ENCODE measurements around the gene HNRNPU. TPM values are rescaled to one million over a fixed set of nuclear protein-coding genes. Genes with fewer than 3 reads are reported as not detected.

HNRNPU gene
- total RNA-seq, 1 donor from 2014 or later, result 284 TPM

DNA sequence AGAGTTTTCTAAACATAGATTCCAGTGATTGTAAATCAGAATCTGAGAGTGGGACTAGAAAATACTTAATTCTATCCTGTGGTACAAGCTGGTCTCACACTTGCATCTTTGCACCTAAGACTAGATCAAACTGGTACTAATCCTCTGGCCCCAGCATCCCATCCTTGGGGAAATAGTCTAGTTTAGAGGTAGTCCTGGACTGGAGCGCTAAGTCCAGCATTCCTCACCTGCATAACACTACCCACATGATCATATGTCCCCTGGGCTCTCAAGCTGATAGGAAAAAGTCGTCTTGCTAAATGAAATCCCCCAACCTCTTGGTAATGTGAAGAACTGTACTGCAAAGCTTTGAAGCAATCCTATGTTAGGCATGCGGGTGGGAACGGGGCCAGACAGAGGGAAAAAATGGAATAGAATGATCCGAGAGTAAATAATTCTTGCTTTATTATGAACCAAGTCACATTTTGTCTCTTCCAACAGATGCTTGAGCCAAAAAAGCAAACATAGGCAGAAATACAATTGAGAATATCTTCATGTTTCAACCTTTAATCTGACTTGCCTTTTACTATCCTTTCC, 24.0 kb downstream of the HNRNPU start:
- no peak for DNase-seq (ENCODE audit: low spot score)

DNA sequence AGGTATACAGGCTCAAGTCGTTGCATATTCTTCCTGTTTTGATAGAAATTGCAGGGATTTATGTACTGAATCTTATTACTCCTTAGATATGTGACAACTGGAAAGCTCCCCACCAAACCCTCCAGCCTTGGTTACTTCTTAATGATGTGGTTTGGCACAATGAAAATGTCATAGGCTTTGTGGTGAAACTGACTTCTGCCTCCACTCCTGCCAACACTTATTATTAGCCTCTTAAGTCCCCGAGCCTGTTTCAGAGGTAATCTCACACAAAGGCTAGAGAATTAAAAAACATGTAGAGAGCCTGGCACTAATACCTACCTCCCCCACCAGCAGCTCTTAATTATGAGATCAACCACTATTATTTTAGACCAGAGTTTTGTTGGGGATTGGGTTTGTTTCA, 24.7 kb downstream of the HNRNPU start:
- DNase-seq (ENCODE audit: low spot score), result no peak

- DNase-seq (ENCODE audit: low spot score), result no peak
These were observed 26.6 kb downstream of the HNRNPU start for GRCh38 chr1:244837597-244838258.

DNA sequence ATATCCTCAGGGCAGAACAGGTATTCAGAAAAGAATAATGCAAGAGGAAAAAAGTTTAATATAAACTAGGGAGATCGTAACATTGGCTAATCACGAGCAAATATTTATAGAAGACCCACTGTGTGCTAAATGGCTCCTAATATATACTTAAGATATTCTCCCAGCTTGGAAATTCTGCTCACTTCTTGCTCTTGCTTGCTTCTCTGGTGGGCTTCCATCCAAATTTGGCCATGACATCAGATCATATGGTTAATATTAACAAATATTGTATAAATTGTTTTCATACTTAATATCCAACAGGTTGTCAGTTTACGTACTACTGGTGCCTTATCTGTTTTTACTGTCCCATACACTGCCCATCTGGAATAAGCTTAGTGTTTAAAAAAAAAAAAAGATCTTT, 27.8 kb downstream of the HNRNPU start:
- no peak for DNase-seq (ENCODE audit: low spot score)

- DNase-seq (ENCODE audit: low spot score), result no peak
These were observed 28.2 kb downstream of the HNRNPU start for GRCh38 chr1:244836135-244836521.

DNA sequence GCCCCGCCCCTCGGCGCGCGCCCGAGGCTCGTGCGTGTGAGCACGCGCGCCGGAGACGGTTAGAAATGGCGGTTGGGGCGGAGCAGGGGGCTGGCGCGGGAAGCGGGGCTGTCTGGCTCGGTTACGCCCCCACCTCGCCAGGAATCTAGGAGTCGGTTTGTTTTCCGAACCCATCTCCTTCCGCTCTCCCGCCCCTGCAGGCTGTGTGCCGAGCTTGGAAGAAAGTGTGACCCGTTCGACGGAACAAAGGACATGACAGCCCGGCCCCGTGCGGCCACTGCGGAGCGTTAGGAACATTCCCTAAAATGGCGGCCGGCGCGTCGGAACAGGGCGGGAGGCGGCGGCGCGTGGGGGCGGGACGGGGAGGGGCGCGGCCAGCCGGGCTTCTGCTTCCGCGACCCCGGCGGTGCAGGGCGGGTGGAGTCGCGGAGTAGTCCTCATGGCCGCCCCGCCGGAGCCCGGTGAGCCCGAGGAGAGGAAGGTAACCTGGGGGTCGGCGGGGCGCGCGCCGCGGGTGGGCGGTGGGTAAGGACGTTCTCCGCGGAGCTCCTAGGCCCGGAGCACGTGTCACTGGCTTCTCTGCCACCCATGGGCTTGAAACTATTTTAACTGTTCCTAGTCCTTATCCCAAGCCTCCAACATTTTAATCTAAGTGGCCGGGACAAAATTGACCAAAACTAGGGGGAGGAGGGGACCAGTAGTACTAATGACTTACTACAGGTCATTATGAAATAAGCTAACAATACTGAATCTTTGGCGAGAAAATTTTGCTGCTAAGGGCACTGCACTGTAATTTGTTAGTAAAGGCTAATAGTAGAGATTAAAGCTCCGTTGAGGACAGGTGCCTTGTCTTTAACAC, 28.8 kb downstream of the HNRNPU start, which contains the start of gene COX20:
Gene COX20, plus strand, starts transcription at position 383 of the 859 bp plus-strand sequence. Its CDS starts 57 bp downstream, at position 440.
- peak; percentile 95 for DNase-seq (ENCODE audit: low spot score)

DNA sequence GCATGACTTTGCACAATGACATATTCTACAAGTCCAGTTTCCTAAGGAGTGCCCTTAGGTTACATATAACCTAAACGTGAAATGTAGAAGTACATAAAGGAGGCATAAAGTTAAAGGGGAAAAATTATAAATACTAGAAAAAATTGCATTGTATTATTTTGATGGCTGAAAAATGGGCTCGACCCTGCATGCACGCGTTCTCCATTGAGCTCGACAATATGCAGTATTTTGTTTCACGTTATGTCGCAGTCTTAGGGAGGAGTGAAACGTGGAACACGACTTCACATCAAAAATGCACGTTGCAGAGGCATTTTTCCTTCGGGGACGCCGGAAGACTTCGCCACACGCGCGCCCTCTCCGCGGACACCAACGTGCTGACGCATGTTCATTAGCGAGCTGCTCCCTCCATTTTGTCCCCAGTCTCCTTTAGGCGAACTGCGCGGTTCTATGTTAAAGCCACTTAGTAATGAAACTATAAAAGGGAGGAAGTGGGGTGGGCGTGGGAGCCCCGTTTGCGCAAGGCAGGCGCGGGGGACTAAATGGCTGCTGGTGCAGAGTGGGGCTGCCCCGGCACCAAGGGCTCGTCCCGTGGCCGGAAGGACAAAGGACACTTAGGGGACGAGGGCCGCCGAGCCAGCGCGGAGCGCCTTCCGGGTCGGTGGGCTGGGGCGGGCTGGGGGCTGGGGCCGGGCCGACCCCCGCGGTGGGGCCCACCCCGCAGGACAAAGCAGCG, 29.6 kb downstream of the HNRNPU start:
- DNase-seq (ENCODE audit: low spot score), result peak; percentile 95

GRCh38 chr1:244833734-244834542, 30.4 kb downstream of the HNRNPU start:
- DNase-seq (ENCODE audit: low spot score), result peak; percentile 82

GRCh38 chr1:244833260-244833659, 31.1 kb downstream of the HNRNPU start:
- DNase-seq (ENCODE audit: low spot score), result peak; percentile 35

DNA sequence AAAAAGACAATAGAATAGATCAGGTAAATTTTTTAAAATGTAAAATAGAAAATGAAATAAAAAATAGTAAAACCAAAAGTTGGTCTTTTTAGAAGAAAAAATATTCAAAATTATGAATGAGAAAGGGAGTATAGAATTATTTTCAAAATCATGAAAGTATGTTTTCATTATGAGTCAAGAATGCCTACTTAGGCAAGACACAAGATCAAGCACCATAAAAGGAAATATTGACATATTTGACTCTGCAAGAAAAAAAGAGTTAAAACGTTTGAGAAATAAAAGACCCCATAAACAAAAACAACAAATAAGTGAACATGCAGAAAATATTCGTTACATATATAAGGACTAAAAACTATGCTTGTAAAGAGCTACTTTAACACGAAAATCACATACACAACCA, 33.7 kb downstream of the HNRNPU start:
- DNase-seq (ENCODE audit: low spot score), result no peak

DNA sequence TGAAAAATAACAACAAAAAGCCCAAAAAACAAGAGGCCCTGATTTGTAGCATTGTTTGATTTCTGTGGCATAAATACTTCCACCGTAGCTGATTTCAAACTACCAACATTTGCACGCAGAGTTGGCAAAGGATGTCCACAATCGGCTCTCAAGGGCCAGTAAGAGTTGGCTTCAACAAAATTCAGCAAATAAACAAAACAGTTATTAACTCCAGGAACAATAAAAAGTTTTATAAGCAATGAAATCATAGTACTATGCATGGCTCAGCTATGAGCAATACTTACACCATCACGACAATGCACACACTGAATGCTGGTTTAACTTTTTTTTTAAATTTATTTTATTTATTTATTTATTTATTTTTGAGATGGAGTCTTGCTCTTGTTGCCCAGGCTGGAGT, 37.6 kb downstream of the HNRNPU start:
- no peak for DNase-seq (ENCODE audit: low spot score)

DNA sequence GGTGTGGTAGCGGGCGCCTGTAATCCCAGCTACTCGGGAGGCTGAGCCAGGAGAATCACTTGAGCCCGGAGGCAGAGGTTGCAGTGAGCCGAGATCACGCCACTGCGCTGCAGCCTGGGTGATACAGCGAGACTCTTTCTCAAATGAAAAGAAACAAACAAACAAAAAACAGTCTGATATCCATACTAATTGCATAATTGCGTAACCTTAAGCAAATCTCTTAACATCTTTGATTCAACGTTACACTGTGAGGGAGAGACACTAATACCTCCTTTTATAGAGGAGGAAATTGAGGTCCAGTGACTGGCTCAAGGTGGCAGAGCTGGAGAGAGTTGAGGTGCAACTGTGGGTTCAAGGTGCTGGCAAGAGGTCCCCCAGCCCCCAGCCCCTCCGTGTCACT, 41.5 kb downstream of the HNRNPU start:
- DNase-seq (ENCODE audit: low spot score), result no peak

DNA sequence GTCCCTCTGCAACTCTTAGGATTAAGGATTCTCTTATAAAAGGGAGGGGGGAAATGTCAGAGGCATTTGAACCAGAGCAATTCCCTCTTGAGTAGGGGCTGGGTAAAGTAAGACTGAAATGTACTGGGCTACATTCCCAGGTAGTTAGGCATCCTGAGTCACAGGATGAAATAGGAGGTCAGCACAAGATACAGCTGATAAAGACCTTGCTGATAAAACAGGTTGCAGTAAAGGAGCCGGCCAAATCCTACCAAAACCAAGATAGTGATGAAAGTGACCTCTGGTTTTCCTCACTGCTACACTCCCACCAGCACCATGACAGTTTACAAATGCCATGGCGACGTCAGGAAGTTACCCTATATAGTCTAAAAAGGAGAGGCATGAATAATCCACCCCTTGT, 43.2 kb downstream of the HNRNPU start:
- DNase-seq (ENCODE audit: low spot score), result peak; percentile 39

- DNase-seq (ENCODE audit: low spot score), result no peak
These were observed 44.2 kb downstream of the HNRNPU start for GRCh38 chr1:244820131-244820530.

- DNase-seq (ENCODE audit: low spot score), result peak; percentile 37
These were observed 46.9 kb downstream of the HNRNPU start for GRCh38 chr1:244817415-244817894.

GRCh38 chr1:244815600-244816099, 48.7 kb downstream of the HNRNPU start:
- DNase-seq (ENCODE audit: low spot score), result peak; percentile 73

GRCh38 chr1:244813327-244813726, 51.0 kb downstream of the HNRNPU start:
- peak; percentile 57 for DNase-seq (ENCODE audit: low spot score)

DNA sequence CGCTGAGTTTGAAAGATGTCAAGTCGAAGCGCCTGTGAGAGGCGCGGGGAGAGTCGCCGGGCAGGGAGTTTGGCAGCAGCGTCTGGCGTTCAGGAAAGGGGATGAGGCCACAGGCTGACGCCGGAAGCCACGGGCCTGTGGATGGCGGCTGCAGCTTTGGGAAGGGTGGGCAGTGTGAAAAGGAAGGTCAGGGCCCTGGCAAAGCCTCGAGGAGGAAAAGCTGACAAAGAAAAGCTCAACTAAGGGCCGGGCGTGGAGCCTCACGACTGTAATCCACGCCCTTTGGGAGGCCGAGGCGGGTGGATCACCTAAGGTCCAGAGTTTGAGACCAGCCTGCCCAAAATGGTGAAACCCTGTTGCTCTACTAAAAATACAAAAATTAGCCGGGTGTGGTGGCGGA, 54.1 kb downstream of the HNRNPU start:
- peak; percentile 59 for DNase-seq (ENCODE audit: low spot score)

GRCh38 chr1:244807138-244807537, 57.2 kb downstream of the HNRNPU start:
- DNase-seq (ENCODE audit: low spot score), result no peak

DNA sequence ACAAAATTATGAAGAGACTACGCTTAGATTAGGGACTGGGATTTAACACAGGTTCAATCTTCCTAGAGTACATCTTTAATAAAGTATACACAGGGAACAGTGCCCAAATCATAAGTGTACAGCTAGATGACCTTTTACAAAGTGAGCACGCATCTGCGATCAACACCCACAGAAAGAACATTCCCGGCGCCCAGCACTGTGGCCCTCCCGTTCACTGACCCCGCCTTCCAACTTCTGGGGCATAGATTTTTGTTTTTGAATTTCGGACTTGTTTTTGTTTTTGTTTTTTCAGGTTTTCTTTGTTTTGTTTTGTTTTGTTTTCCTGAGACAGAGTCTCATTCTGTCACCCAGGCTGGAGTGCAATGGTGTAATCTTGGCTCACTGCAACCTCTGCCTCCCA, 59.5 kb downstream of the HNRNPU start:
- no peak for DNase-seq (ENCODE audit: low spot score)

All from mesenteric fat pad (tissue), 1 donor.